Keratinocyte (primary cell): ENCODE data around the gene TIMMDC1. TPM values are rescaled to one million over a fixed set of nuclear protein-coding genes. Genes with fewer than 3 reads are reported as not detected.

ENCODE experiments used
- DNase-seq: peaks from one replicate; pipeline ENCODE4 v3.0.0-alpha.2; 2011; ENCODE audit warnings: low read depth, missing footprints, low spot score
- FAIRE-seq: peaks from 2 replicates; lab custom pipeline; 2011; peaks lifted over from hg19 to GRCh38; lab: Jason Lieb, UNC
- H2AFZ ChIP-seq: 2 replicates; pipeline ENCODE4 v1.6.0; 2012; ENCODE audit warnings: low read length, control low read depth, inconsistent platforms; ENCODE audit not compliant: control insufficient read depth
- H3K27ac ChIP-seq: 2 replicates; pipeline ENCODE4 v1.5.1; 2011; ENCODE audit warnings: low read length; ENCODE audit not compliant: control insufficient read depth, insufficient read depth
- H3K27me3 ChIP-seq: 3 replicates; pipeline ENCODE4 v1.6.0; 2011; ENCODE audit warnings: low read length; ENCODE audit not compliant: control insufficient read depth, insufficient read depth; ENCODE audit errors: extremely low read depth
- H3K36me3 ChIP-seq, 2 experiments: 2 replicates in 1 of 2; 3 replicates in 1 of 2; pipeline ENCODE4 v1.5.1; 2011; ENCODE audit warnings: low read length in 2 of 2, mild to moderate bottlenecking in 1 of 2; ENCODE audit not compliant: control insufficient read depth in 2 of 2, insufficient read depth in 2 of 2; ENCODE audit errors: extremely low read depth in 1 of 2
- H3K4me1 ChIP-seq: 3 replicates; pipeline ENCODE4 v1.5.1; 2011; ENCODE audit warnings: low read length; ENCODE audit not compliant: control insufficient read depth, insufficient read depth; ENCODE audit errors: extremely low read depth
- H3K4me2 ChIP-seq: 3 replicates; pipeline ENCODE4 v1.6.0; 2011; ENCODE audit warnings: low read depth, low read length; ENCODE audit not compliant: control insufficient read depth, insufficient read depth; ENCODE audit errors: extremely low read depth
- H3K4me3 ChIP-seq, 3 experiments: fragments of 200-600 bp in 1 of 3; sonication (generic) in 1 of 3; 2 replicates in 2 of 3; 3 replicates in 1 of 3; pipeline ENCODE4 v1.5.1; 2011 to 2016; ENCODE audit warnings: low read length in 3 of 3, mild to moderate bottlenecking in 3 of 3, control low read depth in 2 of 3, inconsistent platforms in 1 of 3, low read depth in 1 of 3, mixed read lengths in 1 of 3, mixed run types in 1 of 3, moderate library complexity in 1 of 3; ENCODE audit not compliant: control insufficient read depth in 2 of 3, insufficient read depth in 2 of 3; ENCODE audit errors: extremely low read depth in 1 of 3
- H3K79me2 ChIP-seq: 2 replicates; pipeline ENCODE4 v1.6.0; 2012; ENCODE audit warnings: low read length; ENCODE audit not compliant: control insufficient read depth, insufficient read depth
- H3K9ac ChIP-seq: 3 replicates; pipeline ENCODE4 v1.6.0; 2011; ENCODE audit warnings: low read length; ENCODE audit not compliant: control insufficient read depth, insufficient read depth; ENCODE audit errors: extremely low read depth
- H3K9me1 ChIP-seq: 3 replicates; pipeline ENCODE4 v1.6.0; 2011; ENCODE audit warnings: low read length; ENCODE audit not compliant: control insufficient read depth, insufficient read depth; ENCODE audit errors: extremely low read depth
- H3K9me3 ChIP-seq: 2 replicates; pipeline ENCODE4 v1.5.1; 2012; ENCODE audit warnings: low read depth, low read length; ENCODE audit not compliant: control insufficient read depth
- H4K20me1 ChIP-seq: 3 replicates; pipeline ENCODE4 v1.6.0; 2011; ENCODE audit warnings: low read length; ENCODE audit not compliant: control insufficient read depth, insufficient read depth; ENCODE audit errors: extremely low read depth
- EZH2 ChIP-seq: IDR thresholded peaks from one replicate; pipeline ENCODE4 v1.6.1; 2012; ENCODE audit warnings: inconsistent platforms, mild to moderate bottlenecking, low read length, moderate library complexity
- dilution Hi-C: fragments of 300-500 bp; cut with MboI; formaldehyde crosslinking; loops from one replicate; pipeline ENCODE4 v1.7.0; 2020; ENCODE audit warnings: low sequenced_read_pairs; ENCODE audit not compliant: extremely low pct_ligation_motif_present
- polyA plus RNA-seq, 5 experiments: library from polyadenylated mRNA; depleted of rRNA in 3 of 5; stranded (reverse) in 3 of 5; stranded (forward) in 1 of 5; unstranded in 1 of 5; fragments of >200 nt; gene quantifications; 1 replicate in 1 of 5; 2 replicates in 3 of 5; 3 replicates in 1 of 5; pipeline versions ENCODE4 v1.2.1 to v1.2.3, GENCODE V29; 2011 to 2012; ENCODE audit warnings: missing spikeins in 2 of 5, low read depth in 1 of 5, low replicate concordance in 1 of 5
- TF ChIP-seq, protein P1 (sequence below), 3 experiments: IDR thresholded peaks in 1 of 3; conservative IDR thresholded peaks in 1 of 3; optimal IDR thresholded peaks in 1 of 3; 2 replicates in 2 of 3; 3 replicates in 1 of 3; pipeline versions ENCODE3 to v1.5.1; 2011; ENCODE audit warnings: low read length in 3 of 3, mild to moderate bottlenecking in 3 of 3, moderate library complexity in 2 of 3, control low read depth in 1 of 3, inconsistent platforms in 1 of 3; ENCODE audit not compliant: insufficient read depth in 2 of 3; ENCODE audit errors: extremely low read depth in 1 of 3

The TIMMDC1 gene
- polyA plus RNA-seq, 1 donor (not counting 4 experiments of a cell fraction or from before 2014, with no cell fraction given) = 140 TPM

DNA sequence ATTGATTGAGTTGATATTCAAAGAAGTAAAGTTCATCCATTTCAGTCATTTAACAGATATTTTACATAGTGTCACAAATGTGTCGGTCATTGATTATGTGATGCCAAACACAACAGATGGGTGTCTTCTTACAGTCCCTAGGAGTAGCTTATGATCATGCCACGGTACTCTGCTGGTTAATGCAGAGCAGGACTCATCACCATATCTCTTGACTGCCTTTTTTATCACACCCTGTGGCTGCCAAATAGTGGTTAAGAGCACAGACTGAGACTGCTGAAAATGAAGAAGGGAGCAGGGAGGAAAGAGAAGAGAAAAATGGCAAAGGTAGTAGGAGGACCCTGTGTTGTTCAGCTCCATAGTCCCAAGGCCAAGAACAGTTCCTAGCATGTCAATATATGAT, 12.8 kb upstream of the TIMMDC1 start:
- peaks cover 17 to 19% of the 10 kb centered on the region in 2 experiments for H3K36me3 ChIP-seq
- H4K20me1 ChIP-seq = no peaks in the 10 kb centered on the region
- no peak overlapping the region for H3K27ac ChIP-seq
- H2AFZ ChIP-seq = no peak overlapping the region
- no peaks in the 10 kb centered on the region for H3K9me3 ChIP-seq
- FAIRE-seq = no peak
- H3K4me2 ChIP-seq = no peak overlapping the region
- H3K9ac ChIP-seq = no peak overlapping the region
- no peaks in the 10 kb centered on the region for H3K27me3 ChIP-seq
- TF ChIP-seq EZH2 = no peak
- TF ChIP-seq, protein P1, sequence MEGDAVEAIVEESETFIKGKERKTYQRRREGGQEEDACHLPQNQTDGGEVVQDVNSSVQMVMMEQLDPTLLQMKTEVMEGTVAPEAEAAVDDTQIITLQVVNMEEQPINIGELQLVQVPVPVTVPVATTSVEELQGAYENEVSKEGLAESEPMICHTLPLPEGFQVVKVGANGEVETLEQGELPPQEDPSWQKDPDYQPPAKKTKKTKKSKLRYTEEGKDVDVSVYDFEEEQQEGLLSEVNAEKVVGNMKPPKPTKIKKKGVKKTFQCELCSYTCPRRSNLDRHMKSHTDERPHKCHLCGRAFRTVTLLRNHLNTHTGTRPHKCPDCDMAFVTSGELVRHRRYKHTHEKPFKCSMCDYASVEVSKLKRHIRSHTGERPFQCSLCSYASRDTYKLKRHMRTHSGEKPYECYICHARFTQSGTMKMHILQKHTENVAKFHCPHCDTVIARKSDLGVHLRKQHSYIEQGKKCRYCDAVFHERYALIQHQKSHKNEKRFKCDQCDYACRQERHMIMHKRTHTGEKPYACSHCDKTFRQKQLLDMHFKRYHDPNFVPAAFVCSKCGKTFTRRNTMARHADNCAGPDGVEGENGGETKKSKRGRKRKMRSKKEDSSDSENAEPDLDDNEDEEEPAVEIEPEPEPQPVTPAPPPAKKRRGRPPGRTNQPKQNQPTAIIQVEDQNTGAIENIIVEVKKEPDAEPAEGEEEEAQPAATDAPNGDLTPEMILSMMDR (optimal IDR thresholded peaks at IDR 0.05 in 1 of 3, IDR thresholded peaks at IDR 0.05 in 1 of 3, conservative IDR thresholded peaks at IDR 0.05 in 1 of 3; ENCODE audit: extremely low read depth in 1 of 3, insufficient read depth in 2 of 3, low read length in 3 of 3) = no peak
- no peaks in the 10 kb centered on the region for H3K9me1 ChIP-seq
- H3K4me1 ChIP-seq = peaks cover 17% of the 10 kb centered on the region
- DNase-seq = no peak
- H3K4me3 ChIP-seq = no peak overlapping the region
- dilution Hi-C loops = no loop called here
- no peaks in the 10 kb centered on the region for H3K79me2 ChIP-seq

DNA sequence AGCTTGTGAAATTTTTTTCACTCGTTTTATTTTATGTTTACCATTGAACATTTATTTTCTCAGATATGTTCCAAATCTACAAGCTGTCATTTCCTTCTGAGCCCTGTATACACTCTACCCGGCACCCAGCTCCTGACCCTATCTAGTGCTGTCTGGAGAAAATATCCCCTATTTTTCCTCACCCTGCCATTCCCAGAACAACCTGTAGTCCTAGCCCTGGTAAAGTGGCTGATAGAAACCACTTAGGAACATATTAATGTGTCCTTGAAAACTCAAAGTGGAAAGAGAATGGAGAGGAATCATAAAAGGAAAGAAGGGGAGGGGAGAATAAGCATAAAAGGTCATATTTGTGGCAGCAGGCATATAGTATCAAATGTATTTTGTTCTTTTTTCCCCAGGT, 8.2 kb upstream of the TIMMDC1 start:
- H2AFZ ChIP-seq = no peak overlapping the region
- TF ChIP-seq, protein P1 (optimal IDR thresholded peaks at IDR 0.05 in 1 of 3, IDR thresholded peaks at IDR 0.05 in 1 of 3, conservative IDR thresholded peaks at IDR 0.05 in 1 of 3; ENCODE audit: extremely low read depth in 1 of 3, insufficient read depth in 2 of 3, low read length in 3 of 3) = peak in 2 of 3 experiments; percentile 9 to 10
- no peak for TF ChIP-seq EZH2
- no peak overlapping the region for H3K27ac ChIP-seq
- H3K27me3 ChIP-seq = no peaks in the 10 kb centered on the region
- H3K4me2 ChIP-seq = no peak overlapping the region
- H3K9ac ChIP-seq = no peak overlapping the region
- no peaks in the 10 kb centered on the region for H4K20me1 ChIP-seq
- H3K36me3 ChIP-seq = peaks cover 16 to 19% of the 10 kb centered on the region in 2 experiments
- dilution Hi-C loops = no loop called here
- no peaks in the 10 kb centered on the region for H3K79me2 ChIP-seq
- no peaks in the 10 kb centered on the region for H3K4me1 ChIP-seq
- no peak for DNase-seq
- H3K4me3 ChIP-seq = no peak overlapping the region
- no peaks in the 10 kb centered on the region for H3K9me1 ChIP-seq
- no peak for FAIRE-seq
- no peaks in the 10 kb centered on the region for H3K9me3 ChIP-seq
